IMR-90 (cell line): ENCODE measurements around the gene HORMAD2. TPM values are rescaled to one million over a fixed set of nuclear protein-coding genes. Genes with fewer than 3 reads are reported as not detected.

Source experiments
- ATAC-seq: fragments of 200-7000 bp; cut with Tn5 transposase; 2 replicates; pipeline ENCODE4 v1.9.1; 2020; ENCODE audit warnings: low read depth, mild to moderate bottlenecking, moderate library complexity
- BruUV-seq: library from RNA; stranded (reverse); fragments of 400-500 nt; replicated peaks from 2 replicates; lab custom pipeline; 2021; lab: Mats Ljungman, UMichigan
- CTCF ChIA-PET: fragments of 300-600 bp; formaldehyde crosslinking; extraction: SDS; loops from one replicate; lab custom pipeline; 2021; ENCODE audit warnings: antibody characterized with exemption; lab: Yijun Ruan, JAX
- POLR2A ChIA-PET: fragments of 300-600 bp; sonication (Branson Sonifier 250); formaldehyde crosslinking; loops from one replicate; lab custom pipeline; 2022; ENCODE audit warnings: antibody characterized with exemption; ENCODE audit not compliant: unreplicated experiment; lab: Charles Lee
- DNase-seq: peaks from one replicate; pipeline ENCODE4 v3.0.0; 2013
- H2AFZ ChIP-seq: replicated peaks from 2 replicates; pipeline ENCODE3; 2013; ENCODE audit warnings: low read length, mild to moderate bottlenecking; ENCODE audit not compliant: poor library complexity
- H2AK5ac ChIP-seq: 2 replicates; pipeline ENCODE4 v1.6.1; 2013; ENCODE audit warnings: low read depth, low read length, inconsistent platforms
- H2AK9ac ChIP-seq: replicated peaks from 2 replicates; pipeline ENCODE3; 2013; ENCODE audit warnings: mild to moderate bottlenecking, low read depth, low read length, moderate library complexity; ENCODE audit not compliant: poor library complexity
- H2BK120ac ChIP-seq: 2 replicates; pipeline ENCODE4 v1.6.1; 2013; ENCODE audit warnings: low read depth, low read length, inconsistent platforms
- H2BK15ac ChIP-seq: 3 replicates; pipeline ENCODE4 v1.6.1; 2013; ENCODE audit warnings: low read depth, low read length, inconsistent platforms
- H2BK20ac ChIP-seq: 2 replicates; pipeline ENCODE4 v1.6.1; 2013; ENCODE audit warnings: low read depth, mild to moderate bottlenecking, inconsistent platforms, low read length, moderate library complexity
- H2BK5ac ChIP-seq: 2 replicates; pipeline ENCODE4 v1.6.1; 2013; ENCODE audit warnings: mild to moderate bottlenecking, low read depth, low read length, inconsistent platforms; ENCODE audit not compliant: poor library complexity, severe bottlenecking
- H3K14ac ChIP-seq: replicated peaks from 2 replicates; pipeline ENCODE4 v1.6.1; 2013; ENCODE audit warnings: low read depth, low read length, inconsistent platforms
- H3K18ac ChIP-seq: 2 replicates; pipeline ENCODE4 v1.6.1; 2013; ENCODE audit warnings: low read depth, low read length, control low read depth
- H3K23ac ChIP-seq: 2 replicates; pipeline ENCODE4 v1.6.1; 2013; ENCODE audit warnings: low read depth, low read length, inconsistent platforms
- H3K27ac ChIP-seq: 2 replicates; pipeline ENCODE4 v1.5.1; 2013; ENCODE audit warnings: mild to moderate bottlenecking, control low read depth, low read length; ENCODE audit not compliant: insufficient read depth
- H3K27me3 ChIP-seq: 2 replicates; pipeline ENCODE4 v1.6.1; 2013; ENCODE audit warnings: low read length; ENCODE audit not compliant: control insufficient read depth, insufficient read depth
- H3K36me3 ChIP-seq: 2 replicates; pipeline ENCODE4 v1.6.1; 2013; ENCODE audit warnings: low read length, mixed read lengths; ENCODE audit not compliant: control insufficient read depth, insufficient read depth
- H3K4ac ChIP-seq: 2 replicates; pipeline ENCODE4 v1.6.1; 2013; ENCODE audit warnings: low read depth, low read length, inconsistent platforms
- H3K4me1 ChIP-seq: 2 replicates; pipeline ENCODE4 v1.6.1; 2013; ENCODE audit warnings: low read length, mixed read lengths; ENCODE audit not compliant: control insufficient read depth, insufficient read depth
- H3K4me2 ChIP-seq: 2 replicates; pipeline ENCODE4 v1.6.1; 2013; ENCODE audit warnings: low read depth, mild to moderate bottlenecking, control low read depth, low read length, moderate library complexity
- H3K4me3 ChIP-seq: 2 replicates; pipeline ENCODE4 v1.5.1; 2013; ENCODE audit warnings: low read depth, mild to moderate bottlenecking, control low read depth, low read length, moderate library complexity; ENCODE audit not compliant: insufficient read depth
- H3K56ac ChIP-seq: 2 replicates; pipeline ENCODE4 v1.6.1; 2013; ENCODE audit warnings: low read length, inconsistent platforms; ENCODE audit not compliant: insufficient read depth; ENCODE audit errors: extremely low read depth
- H3K79me1 ChIP-seq, 2 experiments: 2 replicates each; pipeline ENCODE4 v1.6.1; 2013; ENCODE audit warnings: low read length in 2 of 2, inconsistent platforms in 1 of 2, low read depth in 1 of 2
- H3K9ac ChIP-seq: 2 replicates; pipeline ENCODE4 v1.6.1; 2013; ENCODE audit warnings: low read depth, low read length, control low read depth
- H3K9me1 ChIP-seq: 2 replicates; pipeline ENCODE4 v1.6.1; 2013; ENCODE audit warnings: low read length, inconsistent platforms; ENCODE audit not compliant: insufficient read depth
- H3K9me3 ChIP-seq: 2 replicates; pipeline ENCODE4 v1.6.1; 2013; ENCODE audit warnings: low read length; ENCODE audit not compliant: control insufficient read depth, insufficient read depth
- H4K20me1 ChIP-seq: 2 replicates; pipeline ENCODE4 v1.6.1; 2013; ENCODE audit warnings: low read length, inconsistent platforms; ENCODE audit not compliant: insufficient read depth
- H4K5ac ChIP-seq: 2 replicates; pipeline ENCODE4 v1.6.1; 2013; ENCODE audit warnings: mild to moderate bottlenecking, low read depth, low read length, control low read depth
- H4K8ac ChIP-seq, 2 experiments: 2 replicates each; pipeline ENCODE4 v1.6.1; 2013; ENCODE audit warnings: low read depth in 2 of 2, low read length in 2 of 2, control low read depth in 1 of 2, inconsistent platforms in 1 of 2
- H4K91ac ChIP-seq: 2 replicates; pipeline ENCODE4 v1.6.1; 2013; ENCODE audit warnings: low read depth, low read length, inconsistent platforms; ENCODE audit not compliant: insufficient read depth
- BHLHE40 ChIP-seq: fragments of 150-350 bp; IDR thresholded peaks from 2 replicates; pipeline ENCODE4 v1.6.1; 2016; ENCODE audit warnings: mild to moderate bottlenecking, low read depth, low read length
- CEBPB ChIP-seq: IDR thresholded peaks from 2 replicates; pipeline ENCODE4 v1.6.1; 2012; ENCODE audit warnings: low read depth, low read length, improper control_type of control experiment
- CHD1 ChIP-seq: IDR thresholded peaks from 2 replicates; pipeline ENCODE4 v1.6.1; 2012; ENCODE audit warnings: low read depth, low read length, improper control_type of control experiment
- CTCF ChIP-seq: conservative IDR thresholded peaks from 2 replicates; pipeline ENCODE4 v1.5.1; 2012; ENCODE audit warnings: mild to moderate bottlenecking, low read depth, low read length, improper control_type of control experiment
- ELK1 ChIP-seq: fragments of 150-350 bp; IDR thresholded peaks from 2 replicates; pipeline ENCODE4 v1.6.1; 2016; ENCODE audit warnings: low read depth, mild to moderate bottlenecking, low read length, moderate library complexity, borderline replicate concordance
- MAFK ChIP-seq: IDR thresholded peaks from 2 replicates; pipeline ENCODE4 v1.6.1; 2012; ENCODE audit warnings: low read depth, low read length, improper control_type of control experiment
- MAZ ChIP-seq: IDR thresholded peaks from 2 replicates; pipeline ENCODE4 v1.6.1; 2012; ENCODE audit warnings: low read depth, mild to moderate bottlenecking, low read length, improper control_type of control experiment, moderate library complexity, borderline replicate concordance
- MXI1 ChIP-seq: IDR thresholded peaks from 2 replicates; pipeline ENCODE4 v1.6.1; 2012; ENCODE audit warnings: low read depth, mild to moderate bottlenecking, low read length, moderate library complexity, borderline replicate concordance
- NFE2L2 ChIP-seq: fragments of 150-350 bp; IDR thresholded peaks from 2 replicates; pipeline ENCODE4 v1.6.1; 2016; ENCODE audit warnings: low read depth, mild to moderate bottlenecking, low read length
- POLR2A ChIP-seq: IDR thresholded peaks from 2 replicates; pipeline ENCODE4 v1.6.1; 2012; ENCODE audit warnings: mild to moderate bottlenecking, low read depth, low read length
- RCOR1 ChIP-seq: IDR thresholded peaks from 2 replicates; pipeline ENCODE4 v1.6.1; 2012; ENCODE audit warnings: mild to moderate bottlenecking, low read length, improper control_type of control experiment; ENCODE audit not compliant: insufficient replicate concordance
- RFX5 ChIP-seq: IDR thresholded peaks from 2 replicates; pipeline ENCODE4 v1.8.0; 2012; ENCODE audit warnings: low read depth, mild to moderate bottlenecking, low read length, moderate library complexity
- SMC3 ChIP-seq: fragments of 150-350 bp; IDR thresholded peaks from 2 replicates; pipeline ENCODE4 v1.6.1; 2016; ENCODE audit warnings: low read depth, mild to moderate bottlenecking, antibody characterized with exemption, low read length, moderate library complexity
- USF2 ChIP-seq: fragments of 150-350 bp; IDR thresholded peaks from 2 replicates; pipeline ENCODE4 v1.6.1; 2017; ENCODE audit warnings: mild to moderate bottlenecking, antibody characterized with exemption, low read length, low read depth
- WGBS, 2 experiments: methylation state at CpG; one replicate each; pipeline versions ENCODE4 v1.1.5 to v1.1.7; 2013; ENCODE audit warnings: missing lambda C conversion rate in 2 of 2; ENCODE audit not compliant: insufficient read length in 1 of 2; ENCODE audit errors: extremely low coverage in 2 of 2; 5-methylcytosine and 5-hydroxymethylcytosine counted together
- dilution Hi-C: fragments of 300-500 bp; cut with HindIII; formaldehyde crosslinking; loops from one replicate; pipeline ENCODE4 v1.14.3; 2018; ENCODE audit warnings: low sequenced_read_pairs; ENCODE audit not compliant: unreplicated experiment
- in situ Hi-C: fragments of 300-500 bp; cut with MboI; formaldehyde crosslinking; loops from 3 replicates; pipeline ENCODE4 v1.14.3; 2019; ENCODE audit warnings: low sequenced_read_pairs, inconsistent platforms, mixed read lengths
- intact Hi-C: fragments of 100-400 bp; cut with micrococcal nuclease; formaldehyde crosslinking; loops from 2 replicates; pipeline ENCODE4 v1.10.0; 2022
- polyA plus RNA-seq, 3 experiments: library from polyadenylated mRNA; depleted of rRNA; stranded (reverse); fragments of >200 nt; gene quantifications; 2 replicates each; pipeline ENCODE4 v1.2.3, GENCODE V29; 2012; ENCODE audit warnings: low replicate concordance in 1 of 3
- total RNA-seq: library from RNA; depleted of rRNA; stranded (reverse); fragments of >200 nt; gene quantifications from 2 replicates; pipeline ENCODE4 v1.2.3, GENCODE V29; 2012

Gene HORMAD2
- total and polyA plus RNA-seq, 2 of the 4 experiments (the other 2 are of a cell fraction): not detected

- H3K9me1 ChIP-seq: peaks cover 2% of the 10 kb centered on the region
- in situ Hi-C loops: no loop called here
- H3K9ac ChIP-seq: no peak overlapping the region
- no peak overlapping the region for H4K91ac ChIP-seq
- no peak overlapping the region for H2AK5ac ChIP-seq
- no peak overlapping the region for H3K4ac ChIP-seq
- no peaks in the 10 kb centered on the region for H3K9me3 ChIP-seq
- no peak overlapping the region for H2BK20ac ChIP-seq
- no peak for DNase-seq
- peaks cover 4% of the 10 kb centered on the region; the same call in 1 of the 2 replicates for H3K4me1 ChIP-seq
- ChIA-PET POLR2A (no interaction called here), CTCF (no interaction called here)
- H2BK120ac ChIP-seq: no peak overlapping the region
- no peak overlapping the region for H3K23ac ChIP-seq
- no peak overlapping the region for H2AFZ ChIP-seq
- TF ChIP-seq CHD1: no peak
- no peak for TF ChIP-seq SMC3
- TF ChIP-seq MAFK: no peak
- no peak for TF ChIP-seq RFX5
- no peak for TF ChIP-seq USF2
- no peak for TF ChIP-seq MXI1
- no peak for TF ChIP-seq MAZ
- TF ChIP-seq NFE2L2: no peak
- TF ChIP-seq RCOR1: no peak
- no peak for TF ChIP-seq CEBPB
- TF ChIP-seq CTCF: no peak
- TF ChIP-seq POLR2A: no peak
- no peak for TF ChIP-seq BHLHE40
- no peak for TF ChIP-seq ELK1
- H3K27me3 ChIP-seq: no peaks in the 10 kb centered on the region
- H3K18ac ChIP-seq: no peak overlapping the region
- H3K79me1 ChIP-seq: no peaks in the 10 kb centered on the region
- no peak overlapping the region for H2BK5ac ChIP-seq
- no peak overlapping the region for H3K14ac ChIP-seq
- no peaks in the 10 kb centered on the region for H3K36me3 ChIP-seq
- no peak overlapping the region for H3K4me2 ChIP-seq
- H2BK15ac ChIP-seq: no peak overlapping the region
- H4K8ac ChIP-seq: no peak overlapping the region
- dilution Hi-C loops: loop anchor here (25.0 kb wide), 1 partner anchor 359 kb away; no protein-coding TSS in a partner anchor
- ATAC-seq: no peak
- 86% methylated on average over 5 of the region's 21 CpGs; no CpG with 5 or more reads in 1 of the 2 experiments for WGBS, 2 experiments
- no peak overlapping the region for H2AK9ac ChIP-seq
- no peak overlapping the region for H3K27ac ChIP-seq
- no peak overlapping the region for H3K56ac ChIP-seq
- H4K20me1 ChIP-seq: no peaks in the 10 kb centered on the region
- intact Hi-C loops: no loop called here
- no peak overlapping the region for H4K5ac ChIP-seq
- no TSS peak for BruUV-seq
- H3K4me3 ChIP-seq: no peak overlapping the region
Observed at GRCh38 chr22:30045901-30046715, 34.2 kb upstream of the HORMAD2 start.
